ENCODE data around the gene ARNT2. TPM values are rescaled to one million over a fixed set of nuclear protein-coding genes. Genes with fewer than 3 reads are reported as not detected.

Gene ARNT2
- total and polyA plus RNA-seq, 2 experiments from 2014 or later: 3.9 to 5.3 TPM

DNA sequence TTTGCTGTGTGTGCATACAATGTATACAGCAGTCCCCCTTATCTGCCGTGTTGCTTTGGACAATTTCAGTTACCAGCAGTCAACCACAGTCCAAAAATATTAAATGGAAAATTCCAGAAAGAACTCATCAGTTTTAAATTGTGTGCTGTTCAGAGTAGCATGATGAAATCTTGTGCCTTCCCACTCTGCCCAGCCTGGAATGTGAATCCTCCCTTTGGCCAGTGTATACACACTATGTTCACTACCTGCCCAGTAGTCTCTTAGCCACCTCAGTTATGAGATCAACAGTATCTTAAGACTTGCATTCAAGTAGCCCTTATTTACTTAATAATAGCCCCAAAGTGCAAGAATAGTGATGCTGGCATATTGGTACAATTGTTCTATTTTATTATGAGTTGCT lies 157.3 kb downstream of the ARNT2 start:
- H3K4me3 ChIP-seq: no peak overlapping the region
- no peak overlapping the region for H3K27ac ChIP-seq
- no peak overlapping the region for H3K4me2 ChIP-seq
- H3K4me1 ChIP-seq (ENCODE audit: insufficient read depth): no peaks in the 10 kb centered on the region
- H4K20me1 ChIP-seq (ENCODE audit: insufficient read depth, poor library complexity, severe bottlenecking): no peaks in the 10 kb centered on the region
- no peak overlapping the region for H2AFZ ChIP-seq
- no peaks in the 10 kb centered on the region for H3K9me3 ChIP-seq (ENCODE audit: low read depth)
- DNase-seq (ENCODE audit: low spot score): no peak
- TF ChIP-seq EZH2phosphoT487 (IDR thresholded peaks at IDR 0.05; ENCODE audit: low read depth, severe bottlenecking, unreplicated experiment) (no peak), CTCF (IDR thresholded peaks at IDR 0.05; ENCODE audit: poor library complexity) (no peak), EZH2 (IDR thresholded peaks at IDR 0.05; ENCODE audit: borderline replicate concordance) (no peak)
- H3K27me3 ChIP-seq: no peaks in the 10 kb centered on the region
- WGBS (ENCODE audit: low lambda C conversion rate, missing lambda C conversion rate): 85% methylated on average over 1 of the region's 1 CpG
- no peaks in the 10 kb centered on the region for H3K36me3 ChIP-seq (replicated peaks; ENCODE audit: insufficient read depth, low read depth)
- H3K9me2 ChIP-seq (replicated peaks; ENCODE audit: insufficient read depth): no peaks in the 10 kb centered on the region
- no peaks in the 10 kb centered on the region for H3K79me2 ChIP-seq

DNA sequence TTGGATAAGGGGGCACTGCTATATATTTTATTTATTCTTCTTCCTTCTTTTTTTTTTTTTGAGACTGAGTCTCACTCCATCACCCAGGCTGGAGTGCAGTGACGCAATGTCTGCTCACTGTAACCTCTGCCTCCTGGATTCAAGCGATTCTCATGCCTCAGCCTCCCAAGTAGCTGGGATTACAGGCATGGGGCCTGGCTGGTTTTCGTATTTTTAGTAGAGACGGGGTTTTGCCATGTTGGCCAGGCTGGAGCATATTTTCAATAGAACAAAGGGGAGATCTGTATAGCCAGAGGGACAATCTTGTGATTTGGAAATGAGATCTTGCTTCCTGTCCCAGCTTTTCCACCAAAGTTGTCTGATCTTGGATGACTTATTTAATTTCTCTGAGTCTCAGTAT lies 157.9 kb downstream of the ARNT2 start:
- Histone ChIP-seq H3K4me2 (no peak overlapping the region), H3K79me2 (no peaks in the 10 kb centered on the region), H3K4me3 (no peak overlapping the region), H3K27me3 (no peaks in the 10 kb centered on the region), H3K27ac (no peak overlapping the region), H2AFZ (no peak overlapping the region), H3K9me3 (ENCODE audit: low read depth) (no peaks in the 10 kb centered on the region), H4K20me1 (ENCODE audit: insufficient read depth, poor library complexity, severe bottlenecking) (no peaks in the 10 kb centered on the region), H3K36me3 (replicated peaks; ENCODE audit: insufficient read depth, low read depth) (no peaks in the 10 kb centered on the region), H3K4me1 (ENCODE audit: insufficient read depth) (no peaks in the 10 kb centered on the region), H3K9me2 (replicated peaks; ENCODE audit: insufficient read depth) (no peaks in the 10 kb centered on the region)
- WGBS (ENCODE audit: low lambda C conversion rate, missing lambda C conversion rate): 90% methylated on average over 4 of the region's 4 CpGs
- DNase-seq (ENCODE audit: low spot score): no peak
- TF ChIP-seq EZH2phosphoT487 (IDR thresholded peaks at IDR 0.05; ENCODE audit: low read depth, severe bottlenecking, unreplicated experiment) (no peak), EZH2 (IDR thresholded peaks at IDR 0.05; ENCODE audit: borderline replicate concordance) (no peak), CTCF (IDR thresholded peaks at IDR 0.05; ENCODE audit: poor library complexity) (no peak)

GRCh38 chr15:80562846-80563245 lies 158.7 kb downstream of the ARNT2 start:
- no peaks in the 10 kb centered on the region for H3K36me3 ChIP-seq (replicated peaks; ENCODE audit: insufficient read depth, low read depth)
- no peaks in the 10 kb centered on the region for H3K4me1 ChIP-seq (ENCODE audit: insufficient read depth)
- WGBS (ENCODE audit: low lambda C conversion rate, missing lambda C conversion rate): 95% methylated on average over 11 of the region's 11 CpGs
- H2AFZ ChIP-seq: no peak overlapping the region
- TF ChIP-seq EZH2 (IDR thresholded peaks at IDR 0.05; ENCODE audit: borderline replicate concordance): no peak
- TF ChIP-seq EZH2phosphoT487 (IDR thresholded peaks at IDR 0.05; ENCODE audit: low read depth, severe bottlenecking, unreplicated experiment): no peak
- TF ChIP-seq CTCF (IDR thresholded peaks at IDR 0.05; ENCODE audit: poor library complexity): no peak
- no peak overlapping the region for H3K4me2 ChIP-seq
- H3K9me3 ChIP-seq (ENCODE audit: low read depth): no peaks in the 10 kb centered on the region
- no peaks in the 10 kb centered on the region for H3K79me2 ChIP-seq
- H3K4me3 ChIP-seq: no peak overlapping the region
- H4K20me1 ChIP-seq (ENCODE audit: insufficient read depth, poor library complexity, severe bottlenecking): no peaks in the 10 kb centered on the region
- H3K9me2 ChIP-seq (replicated peaks; ENCODE audit: insufficient read depth): no peaks in the 10 kb centered on the region
- H3K27me3 ChIP-seq: no peaks in the 10 kb centered on the region
- no peak for DNase-seq (ENCODE audit: low spot score)
- H3K27ac ChIP-seq: no peak overlapping the region

All from hepatocyte (in vitro differentiated cells).